ENCODE results near the gene OR2B6.

- TF ChIP-seq CTCF (IDR thresholded peaks at IDR 0.05; ENCODE audit: insufficient read depth, low read length, poor library complexity, severe bottlenecking): no peak
- no peak for TF ChIP-seq EZH2phosphoT487 (conservative IDR thresholded peaks at IDR 0.05; ENCODE audit: low read length)
Observed at GRCh38 chr6:28002161-28002560, 45.1 kb downstream of the OR2B6 start.

Data from SU-DHL-6 (cell line).